HG02870 (cell line): Measurements from ENCODE around the gene IGFL4.
"Not testable (repeated sequence)": the region's sequence is repeated elsewhere in the genome, so short reads cannot be mapped to it uniquely, and the experiment has no call there.

Experiments
- ATAC-seq: cut with Tn5 transposase; IDR thresholded peaks from one replicate; pipeline ENCODE4 v1.9.1; 2021; ENCODE audit warnings: mild to moderate bottlenecking, moderate library complexity; ENCODE audit not compliant: unreplicated experiment

Gene IGFL4

DNA sequence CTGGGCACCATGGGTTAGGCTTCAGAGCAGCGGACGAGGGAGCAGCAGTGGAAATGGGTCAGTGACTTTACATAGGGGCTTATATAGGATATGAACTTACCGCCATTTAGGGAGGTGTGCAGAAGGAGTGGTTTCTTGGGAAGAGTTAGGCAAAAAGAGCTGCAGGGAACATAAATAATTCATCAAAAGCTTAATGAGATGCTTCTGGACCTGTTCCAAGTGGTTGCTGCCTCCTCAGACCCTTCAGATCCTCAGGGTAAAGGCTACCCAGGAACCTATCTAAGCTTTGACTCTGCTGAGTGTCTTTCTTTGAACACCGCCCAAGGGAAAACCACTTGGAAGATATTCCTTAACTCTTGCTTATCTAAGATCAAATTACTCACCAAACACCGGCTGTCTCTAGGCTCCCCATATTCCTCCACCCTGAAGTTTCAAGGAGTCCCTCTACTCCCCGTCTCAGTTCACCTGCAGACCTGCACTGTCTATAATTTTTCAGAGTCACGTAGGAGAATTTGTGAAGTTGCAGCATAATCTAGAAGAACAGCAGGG lies at the start of gene IGFL4:
Gene IGFL4, minus strand, starts transcription at position 51 of the 549 bp plus-strand sequence. Its CDS starts 40 bp downstream, at position 11.
- no peak for ATAC-seq

DNA sequence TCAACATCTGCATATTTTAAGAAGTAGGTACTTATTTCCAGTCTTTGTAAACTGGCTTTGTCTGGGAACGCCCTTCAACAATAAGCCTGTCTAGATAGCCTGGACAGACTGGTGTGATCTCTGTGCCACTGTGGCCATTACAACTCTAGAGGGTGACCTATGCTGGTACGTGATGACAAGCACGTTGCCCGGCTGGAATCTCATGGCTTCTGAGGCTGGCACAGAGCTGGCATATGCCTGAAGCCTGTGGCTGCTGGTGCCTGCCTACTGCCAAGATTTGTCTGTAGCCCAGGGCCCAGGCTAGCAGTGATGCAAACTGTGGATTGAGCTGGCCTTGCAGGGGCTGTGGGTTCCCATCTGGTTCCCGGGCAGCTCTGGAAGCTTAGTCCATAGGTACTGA lies 49.6 kb upstream of the IGFL4 start:
- ATAC-seq: no peak

DNA sequence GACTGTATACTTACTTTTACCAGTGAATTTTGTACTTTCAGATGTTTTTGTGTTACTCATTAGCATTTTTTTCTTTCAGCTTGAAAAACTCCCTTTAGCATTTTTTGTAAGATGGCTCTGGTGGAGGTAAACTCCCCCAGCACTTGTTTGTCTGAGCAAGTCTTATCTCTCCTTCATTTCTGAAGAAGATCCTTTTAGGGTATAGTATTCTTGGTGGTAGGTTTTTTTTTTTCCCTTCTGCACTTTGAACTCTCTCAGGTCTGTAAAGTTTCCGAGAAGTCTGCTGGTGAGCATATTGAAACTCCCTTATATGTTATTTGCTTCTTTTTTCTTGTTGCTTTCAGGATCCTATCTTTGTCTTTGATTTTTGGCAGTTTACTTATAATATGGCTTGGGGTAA lies 48.6 kb upstream of the IGFL4 start:
- no peak for ATAC-seq

DNA sequence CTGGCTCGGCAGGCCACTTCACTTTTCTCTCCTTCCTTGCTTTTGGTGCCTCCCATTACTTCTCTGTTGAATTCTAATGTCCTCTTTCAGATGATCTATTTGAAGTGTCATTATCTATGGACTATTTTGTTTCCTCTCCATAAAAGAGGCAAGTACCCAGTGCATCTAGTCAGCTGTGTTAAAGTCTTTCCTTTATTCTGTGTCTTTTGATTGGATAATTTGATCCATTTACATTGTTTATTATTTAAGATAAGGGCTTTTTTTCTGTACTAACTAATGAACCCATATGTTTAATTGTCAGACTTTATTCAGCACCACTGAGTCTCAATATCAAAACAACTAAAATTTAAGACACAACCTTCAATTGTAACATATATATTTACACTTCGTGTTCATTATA lies 47.3 kb upstream of the IGFL4 start:
- ATAC-seq: no peak

DNA sequence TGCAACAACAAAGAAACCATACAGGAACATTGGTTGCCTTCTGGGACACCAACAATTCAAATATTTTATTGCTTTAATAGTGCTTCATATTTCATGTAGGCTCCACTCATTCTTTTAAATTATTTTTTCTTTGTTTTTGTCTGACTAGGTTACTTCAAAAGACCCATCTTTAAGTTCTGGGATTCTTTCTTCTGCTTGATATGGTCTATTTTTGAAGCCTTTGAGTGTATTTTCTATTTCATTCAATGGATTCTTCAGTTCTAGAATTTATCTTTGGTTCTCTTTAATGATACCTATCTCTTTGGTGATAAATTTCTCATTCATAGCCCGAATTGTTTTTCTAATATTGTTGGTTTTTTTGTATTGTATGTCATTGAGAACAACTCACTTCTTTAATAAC lies 45.1 kb upstream of the IGFL4 start:
- no peak for ATAC-seq

DNA sequence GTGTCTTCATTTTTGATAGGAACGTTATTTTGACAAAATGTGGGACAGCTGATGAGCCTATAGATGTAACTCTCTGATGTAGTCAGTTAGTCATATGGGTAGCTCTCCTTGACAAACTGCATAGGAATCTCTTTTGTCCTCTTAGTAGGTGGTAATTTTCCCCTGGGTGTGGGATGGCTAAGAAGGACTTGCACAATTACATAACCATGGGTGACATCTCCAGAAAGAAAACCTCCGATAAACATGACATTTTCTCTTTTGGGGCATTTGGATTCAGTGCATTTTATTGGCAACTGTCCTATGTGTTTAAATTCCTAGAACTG lies 41.9 kb upstream of the IGFL4 start:
- no peak for ATAC-seq

DNA sequence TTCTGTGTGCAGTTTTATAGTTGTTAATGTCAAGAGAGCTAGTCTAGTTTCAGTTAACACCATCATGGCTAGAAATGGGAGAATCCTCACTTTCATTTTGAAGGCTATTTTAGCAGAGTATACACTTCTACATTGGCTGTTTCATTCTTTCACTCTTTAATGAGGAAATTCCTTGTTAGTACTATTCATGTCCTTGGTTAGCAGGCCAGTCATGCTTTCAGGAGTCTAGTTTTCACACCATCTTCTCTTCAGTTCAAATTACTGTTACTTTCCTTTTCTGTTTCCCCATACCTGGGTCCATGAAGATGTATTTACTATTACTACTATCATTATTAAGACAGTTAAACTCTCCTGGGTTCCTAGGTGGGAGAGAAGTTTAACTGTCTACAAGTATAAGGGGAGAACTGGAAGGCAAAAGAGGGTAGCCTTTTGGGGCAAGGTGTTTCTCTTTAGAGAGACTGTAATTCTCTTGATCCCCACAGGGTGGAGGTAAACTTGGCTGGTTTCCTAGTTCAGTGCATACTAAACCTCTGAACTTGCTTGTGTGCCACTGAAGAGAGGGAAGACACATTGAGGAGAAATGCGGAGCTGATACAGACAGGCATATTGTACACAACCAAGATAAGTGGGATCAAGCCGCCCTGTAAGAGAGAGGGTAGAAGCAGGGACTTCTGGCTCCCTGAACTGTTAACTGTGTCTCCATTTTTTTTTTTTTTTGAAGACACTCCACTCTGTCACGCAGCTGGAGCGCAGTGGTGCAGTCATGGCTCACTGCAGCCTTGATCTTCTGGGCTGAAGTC lies 41.3 kb upstream of the IGFL4 start:
- no peak for ATAC-seq

DNA sequence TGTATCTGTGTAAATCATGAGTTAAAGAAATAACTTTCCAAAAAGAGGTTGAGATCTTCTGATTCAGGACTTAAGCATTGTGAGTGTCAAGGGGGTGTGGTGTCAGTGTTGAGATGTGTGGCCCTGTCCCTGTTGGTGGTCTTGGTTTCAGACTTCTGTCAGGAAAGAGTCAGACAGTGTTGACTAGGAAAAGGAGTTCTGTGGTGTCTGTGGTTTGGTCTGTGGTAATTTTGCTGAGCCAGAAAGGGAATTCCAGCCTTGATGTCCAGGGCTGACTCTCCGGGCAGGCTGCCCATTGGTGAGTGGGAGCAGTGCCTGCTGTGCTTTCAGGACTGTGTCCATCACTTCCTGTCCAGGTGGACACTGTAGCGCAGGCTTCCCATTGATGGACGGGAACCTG lies 39.8 kb upstream of the IGFL4 start:
- ATAC-seq: no peak

DNA sequence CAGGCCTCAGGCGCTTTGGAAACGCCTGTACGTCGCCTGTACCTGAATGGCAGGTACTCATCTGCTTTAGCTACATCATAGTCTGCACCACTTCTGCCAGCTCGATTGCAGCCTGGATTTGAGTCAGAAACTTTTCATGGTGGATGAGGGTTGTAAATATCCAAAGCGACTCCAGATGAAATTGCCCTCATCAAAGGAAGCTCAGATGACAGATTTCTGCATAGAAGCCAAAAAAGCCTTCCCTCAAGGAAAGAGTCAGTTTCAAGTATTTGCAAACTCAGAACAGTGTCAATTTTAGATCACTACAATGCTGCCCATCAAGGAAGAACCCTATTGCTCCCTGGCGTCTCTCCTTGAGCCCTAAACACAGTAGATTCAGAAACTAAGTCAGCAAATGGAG lies 38.8 kb upstream of the IGFL4 start:
- ATAC-seq: no peak

DNA sequence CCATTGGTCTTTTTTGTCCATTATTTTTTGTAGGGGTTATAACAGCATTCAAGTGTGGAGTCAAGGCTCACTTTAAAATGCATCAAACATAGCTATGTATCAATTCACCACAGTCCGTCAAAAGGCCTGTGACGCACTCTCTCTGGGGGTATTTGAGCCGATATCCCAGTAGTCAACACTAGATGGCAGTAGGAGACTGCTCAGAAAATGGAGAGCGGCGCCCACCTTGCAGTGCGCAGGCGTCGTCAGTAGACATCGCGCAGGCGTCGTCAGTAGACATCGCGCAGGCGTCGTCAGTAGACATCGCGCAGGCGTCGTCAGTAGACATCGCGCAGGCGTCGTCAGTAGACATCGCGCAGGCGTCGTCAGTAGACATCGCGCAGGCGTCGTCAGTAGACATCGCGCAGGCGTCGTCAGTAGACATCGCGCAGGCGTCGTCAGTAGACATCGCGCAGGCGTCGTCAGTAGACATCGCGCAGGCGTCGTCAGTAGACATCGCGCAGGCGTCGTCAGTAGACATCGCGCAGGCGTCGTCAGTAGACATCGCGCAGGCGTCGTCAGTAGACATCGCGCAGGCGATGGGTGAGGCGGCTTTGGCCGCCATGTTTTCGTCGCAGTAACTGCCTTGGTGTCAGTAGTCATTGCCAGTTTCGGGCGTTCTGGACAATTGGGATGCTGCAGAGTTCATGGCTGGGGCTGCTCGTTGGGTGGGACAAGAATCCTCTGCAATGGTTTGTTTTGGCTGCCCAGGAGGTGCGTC lies 38.0 kb upstream of the IGFL4 start:
- not testable (repeated sequence) for ATAC-seq

DNA sequence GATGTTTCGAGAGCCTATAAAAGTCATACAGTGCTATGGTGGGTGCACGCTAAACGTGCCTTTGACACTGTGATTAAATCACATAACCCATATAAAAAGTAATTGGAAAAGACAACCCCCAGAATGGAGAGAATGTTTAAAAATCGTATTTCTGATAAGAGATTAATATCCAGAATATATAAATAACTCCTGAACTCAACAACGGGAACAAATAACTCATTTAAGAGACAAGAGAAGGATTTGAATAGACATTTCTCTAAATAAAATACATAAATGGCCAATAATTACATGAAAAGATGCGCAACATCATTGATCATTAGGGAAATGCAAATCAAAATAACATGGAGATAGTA lies 37.0 kb upstream of the IGFL4 start:
- no peak for ATAC-seq

DNA sequence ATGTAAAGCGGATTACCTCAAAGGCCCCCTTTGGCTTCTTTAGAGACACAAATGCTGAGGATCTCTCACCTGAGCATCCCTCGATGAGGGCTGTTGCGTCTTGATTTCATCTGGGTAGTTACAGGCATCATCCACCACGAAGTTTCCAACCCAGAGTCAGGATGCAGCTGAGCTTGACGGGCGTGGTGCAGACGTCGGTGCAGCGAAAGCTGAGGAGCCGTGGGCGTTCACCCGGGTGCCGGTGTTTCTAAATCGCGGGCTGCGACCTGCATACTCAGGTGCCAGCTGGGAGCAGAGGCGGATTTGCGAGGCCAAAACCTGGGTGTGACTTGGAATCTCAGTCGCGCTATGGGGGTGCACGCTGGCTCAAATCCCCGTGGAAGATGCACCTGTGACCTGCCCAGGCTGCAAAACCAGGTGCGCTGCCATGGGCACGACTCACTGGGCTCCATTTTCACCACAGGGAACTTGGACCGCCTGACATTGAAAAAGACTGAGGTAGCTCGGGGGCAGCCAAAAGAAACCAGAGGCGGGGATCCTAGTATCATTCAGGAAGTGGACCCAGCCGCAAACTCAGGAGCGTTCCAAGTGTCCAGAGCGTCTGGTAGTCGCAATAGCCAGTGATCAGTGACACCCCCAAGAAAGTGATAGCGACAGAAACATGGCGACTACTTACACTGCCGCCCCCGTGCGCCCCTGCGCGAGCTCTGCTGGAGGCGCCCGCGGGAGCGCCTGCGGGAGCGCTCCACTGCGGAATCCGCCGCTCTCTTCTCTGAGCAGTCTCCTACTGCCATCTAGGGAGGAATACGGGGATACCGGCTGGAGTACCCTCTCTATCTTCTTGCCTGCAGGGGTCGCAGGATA lies 36.4 kb upstream of the IGFL4 start:
- ATAC-seq: no peak

DNA sequence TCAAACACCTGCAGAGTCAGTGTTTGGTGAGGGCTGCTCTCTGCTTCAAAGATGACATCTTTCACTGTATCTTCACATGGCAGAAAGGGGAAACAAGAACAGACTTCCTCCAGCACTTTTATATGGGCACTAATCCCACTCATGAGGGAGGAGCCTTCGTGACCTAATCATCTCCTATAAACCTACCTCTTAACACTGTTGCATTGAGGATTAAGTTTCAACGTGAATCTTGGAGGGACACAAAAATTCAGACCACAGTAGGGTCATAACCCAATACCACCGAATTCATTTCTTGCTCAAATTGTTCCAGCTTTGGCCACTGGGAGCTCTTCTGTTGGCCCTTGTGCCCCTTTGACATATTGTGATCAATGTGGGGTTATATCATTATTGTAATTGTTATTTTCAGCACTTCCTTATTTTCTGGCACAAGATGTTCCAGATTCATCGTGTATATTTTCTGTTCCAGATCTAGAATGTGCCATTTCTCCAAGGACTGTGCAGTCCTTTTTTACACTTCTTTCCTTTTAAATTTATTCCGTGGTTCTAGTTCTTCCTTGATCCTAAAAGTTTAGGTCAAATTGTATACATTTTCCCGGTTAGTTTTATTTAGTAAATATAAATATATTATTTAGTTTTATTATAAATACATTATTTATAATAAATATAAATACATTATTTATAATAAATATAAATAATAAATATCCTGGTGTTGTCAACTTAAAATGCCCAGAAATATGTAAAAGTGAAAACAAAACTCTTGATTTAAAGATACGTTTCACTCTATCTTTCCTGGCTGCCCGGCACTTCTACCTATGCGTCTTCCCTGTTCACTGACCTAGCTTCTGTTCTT lies 35.5 kb upstream of the IGFL4 start:
- ATAC-seq: no peak

DNA sequence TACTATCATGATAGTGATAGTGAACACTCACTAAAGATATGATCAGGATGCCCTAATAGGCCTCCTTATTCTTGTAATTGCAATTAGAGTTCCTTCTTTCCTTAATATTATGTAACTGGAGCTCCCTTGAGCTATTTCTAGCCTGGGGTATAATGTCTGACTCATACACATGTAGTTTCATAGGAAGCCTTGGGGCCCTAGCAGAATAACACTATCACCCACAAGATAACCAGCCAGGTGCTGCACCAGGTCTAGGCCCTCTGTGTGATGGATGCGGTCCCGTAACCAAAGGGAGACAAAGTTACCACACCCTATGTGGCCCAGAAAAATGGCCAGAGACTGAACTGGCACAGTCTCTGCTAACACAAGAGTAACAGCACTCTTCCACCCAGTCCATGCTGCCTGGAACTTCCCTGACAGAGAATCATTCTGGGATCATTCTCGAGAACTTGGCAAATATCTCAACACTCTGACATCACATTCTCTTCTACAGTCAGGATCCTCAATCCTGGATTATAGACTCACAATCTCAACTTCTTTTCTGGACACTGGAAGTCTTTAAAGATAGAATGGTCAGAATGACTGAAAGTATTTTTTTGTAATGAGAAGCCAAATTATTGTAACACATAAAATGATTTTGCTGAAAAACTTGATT lies 32.6 kb upstream of the IGFL4 start:
- no peak for ATAC-seq

DNA sequence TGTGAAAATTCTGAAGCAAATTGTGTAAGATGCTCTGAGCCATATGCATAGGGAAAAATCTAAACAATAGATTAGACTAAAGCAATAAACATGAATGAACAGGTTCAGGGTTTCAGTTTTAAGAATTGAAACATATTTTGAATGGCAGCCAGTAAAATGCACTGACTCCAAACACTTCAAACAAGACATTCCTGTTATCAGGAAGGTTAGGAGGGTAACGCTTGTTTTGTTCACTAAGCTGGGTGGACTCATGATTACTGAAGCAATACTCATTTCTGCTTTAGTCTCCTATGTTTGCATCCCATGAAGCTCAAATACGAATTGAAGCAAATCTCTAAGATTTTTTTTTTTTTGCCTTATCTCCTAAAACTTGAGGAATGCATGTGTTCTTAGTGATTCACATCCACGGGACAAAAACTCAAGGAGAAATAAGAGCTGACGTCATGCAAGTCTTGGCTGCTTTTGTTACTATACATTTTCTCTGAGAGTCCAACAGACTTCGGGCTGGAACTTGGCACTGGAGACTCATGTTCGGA lies 29.1 kb upstream of the IGFL4 start:
- ATAC-seq: no peak

DNA sequence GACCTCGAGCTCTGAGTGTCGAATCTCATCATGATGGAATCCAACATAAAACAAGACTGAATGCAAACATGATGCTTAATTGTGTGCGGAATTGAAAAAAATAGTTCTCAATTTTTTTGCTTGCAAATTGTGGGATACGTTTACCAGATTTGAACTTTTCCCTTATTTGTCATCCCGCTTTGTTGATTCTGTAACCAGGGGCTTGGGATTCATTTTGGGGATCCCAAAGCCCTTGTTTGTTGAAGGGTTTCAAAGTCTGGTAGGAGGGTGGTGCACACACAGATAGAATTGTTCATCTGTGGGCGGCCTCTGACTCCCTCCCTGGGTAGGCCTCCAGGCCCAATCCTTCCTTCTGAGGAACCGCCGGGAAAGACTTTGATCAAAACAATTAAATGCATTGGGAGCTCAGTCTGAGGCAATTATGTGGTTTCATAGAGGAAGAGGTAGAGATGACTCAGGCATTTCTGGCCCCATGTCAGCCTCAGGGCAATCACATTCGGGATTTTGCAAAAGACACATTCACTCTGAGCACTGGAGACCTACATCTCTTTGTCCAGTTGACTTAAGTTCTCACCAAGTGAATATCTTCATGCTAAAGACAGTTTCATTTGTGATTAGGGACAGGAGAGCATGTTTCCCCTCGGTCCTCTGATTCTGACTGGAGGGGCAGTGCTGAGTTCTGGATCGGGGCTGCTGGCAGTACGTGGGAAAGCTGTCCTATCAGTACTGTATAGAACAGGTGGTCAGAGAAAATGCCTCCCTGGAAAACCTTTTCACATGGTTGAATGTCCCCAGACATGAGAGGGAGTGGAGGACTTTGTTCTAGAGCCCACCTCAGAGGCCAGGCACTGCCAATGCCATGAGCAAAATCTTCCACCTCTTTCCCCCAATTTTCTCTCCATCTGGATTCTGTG lies 27.8 kb upstream of the IGFL4 start:
- no peak for ATAC-seq

DNA sequence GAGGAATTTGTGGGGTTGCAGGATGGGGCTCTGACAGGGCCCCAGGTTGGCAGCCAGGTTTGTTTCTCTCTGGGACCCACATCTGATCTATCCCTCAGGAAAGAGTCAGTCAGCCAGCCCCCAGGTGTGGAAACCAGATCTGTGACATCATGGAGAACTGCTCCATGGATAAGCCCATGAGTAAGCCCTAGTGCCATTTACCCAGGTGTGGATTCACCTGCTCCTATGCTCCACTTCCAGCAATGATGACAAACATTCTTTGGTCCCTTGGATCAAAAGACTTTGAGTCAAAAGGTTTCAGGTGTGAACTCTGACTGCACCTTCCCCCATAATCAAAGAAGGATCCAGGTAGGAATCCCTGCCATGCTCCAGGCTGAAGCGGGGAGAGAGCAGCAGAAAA lies 26.9 kb upstream of the IGFL4 start:
- ATAC-seq: no peak

DNA sequence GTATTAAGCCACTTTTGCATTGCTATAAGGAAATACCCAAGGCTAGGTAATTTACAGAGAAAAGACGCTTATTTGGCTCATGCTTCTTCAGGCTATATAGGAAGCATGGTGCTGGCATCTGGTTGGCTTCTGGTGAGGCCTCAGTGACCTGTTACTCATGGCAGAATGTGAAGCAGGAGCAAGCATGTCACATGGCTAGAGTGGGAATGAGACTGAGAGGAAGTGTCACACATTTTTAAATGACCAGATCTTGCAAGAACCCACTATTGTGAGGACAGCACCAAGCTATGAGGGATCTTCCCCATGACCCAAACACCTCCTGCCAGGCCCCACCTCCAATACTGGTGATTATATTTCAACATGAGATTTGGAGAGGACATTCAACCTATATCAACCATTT lies 25.7 kb upstream of the IGFL4 start:
- ATAC-seq: no peak
